GM04504 (cell line): Measurements from ENCODE around the gene TRIM63.

Source experiments
- DNase-seq: peaks from one replicate; pipeline ENCODE4 v3.0.0-alpha.2; 2012; ENCODE audit warnings: low read depth

Gene TRIM63

DNA sequence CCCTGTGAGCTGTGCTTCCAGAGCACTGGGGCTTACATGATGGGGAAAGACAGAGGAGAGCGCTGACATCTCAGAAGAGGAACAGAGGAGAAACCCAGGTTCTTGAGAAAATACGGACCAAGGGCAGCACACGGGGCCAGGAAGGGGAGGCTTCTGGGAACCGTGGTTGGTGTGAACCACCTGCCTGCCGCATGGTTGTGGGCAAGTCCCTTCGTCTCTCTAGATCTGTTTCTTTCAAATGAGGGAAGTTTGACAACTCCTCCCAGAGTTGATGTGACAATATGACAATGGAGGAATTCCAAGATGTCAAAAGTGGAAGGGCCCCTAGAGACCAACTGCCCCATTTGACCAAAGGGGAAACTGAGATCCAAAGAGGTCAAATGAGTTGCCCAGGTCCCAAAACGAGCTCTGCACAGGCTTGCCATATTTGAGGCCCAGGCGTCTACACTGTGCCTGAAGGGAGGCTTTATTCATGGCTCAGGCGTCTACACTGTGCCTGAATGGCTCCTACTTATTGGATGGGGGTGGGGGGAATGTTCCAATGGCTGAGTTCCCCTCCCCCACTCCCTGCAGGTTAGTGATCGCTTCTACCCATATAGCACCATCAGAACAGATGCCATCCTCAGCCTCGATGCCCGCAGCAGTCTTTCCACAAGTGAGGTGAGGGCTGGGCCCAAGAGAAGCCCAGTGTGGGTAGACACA, 34.6 kb downstream of the TRIM63 start:
- no peak for DNase-seq

DNA sequence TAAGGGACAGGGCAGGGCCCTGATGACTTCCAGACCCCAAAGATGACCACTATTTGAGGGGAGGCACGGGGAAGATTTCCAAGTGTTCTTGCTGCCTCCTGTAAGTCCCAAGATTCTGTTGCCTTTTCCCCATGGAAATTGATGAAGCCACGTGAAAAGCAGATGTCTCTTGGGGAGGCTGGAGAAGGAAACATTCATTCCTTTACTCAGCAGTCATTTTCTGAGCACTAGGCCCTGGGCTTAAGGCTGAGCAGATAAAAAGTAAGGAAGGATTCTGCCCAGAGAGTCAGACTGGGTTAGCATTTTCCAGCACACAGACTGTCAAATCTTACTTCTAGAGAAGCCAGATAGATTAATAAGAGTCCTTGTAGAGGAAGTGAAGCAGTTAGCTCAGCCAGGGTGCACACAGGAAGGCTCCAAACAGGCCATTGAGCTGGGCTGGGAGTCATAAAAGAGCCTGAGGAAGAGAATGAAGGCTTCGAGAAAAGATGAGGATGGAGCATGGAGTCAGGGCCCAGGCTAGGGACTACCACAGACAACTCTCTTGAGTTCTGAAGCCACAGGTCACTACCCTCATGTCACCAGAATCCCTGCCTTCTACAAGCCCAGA, 35.7 kb downstream of the TRIM63 start:
- DNase-seq: peak; percentile 63

DNA sequence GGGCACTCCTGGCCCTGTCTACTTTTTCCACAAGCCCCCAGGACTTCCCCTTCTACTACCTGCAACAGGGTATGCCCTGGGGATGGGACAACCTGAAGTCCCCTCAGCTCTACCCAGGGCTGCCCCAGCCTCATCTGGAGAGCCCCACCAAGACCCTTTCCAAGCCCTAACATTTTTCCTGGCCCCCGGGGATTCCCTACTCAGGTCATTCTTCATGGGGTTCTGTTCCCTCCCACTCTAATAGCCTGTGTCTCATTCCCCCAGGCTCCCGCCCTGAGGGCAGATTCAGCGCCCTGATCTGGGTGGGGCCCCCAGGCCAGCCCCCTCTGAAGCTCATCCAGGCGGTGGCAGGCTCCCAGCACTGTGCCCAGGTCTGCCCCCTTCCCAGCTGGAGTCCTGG, 36.2 kb downstream of the TRIM63 start:
- DNase-seq: no peak

DNA sequence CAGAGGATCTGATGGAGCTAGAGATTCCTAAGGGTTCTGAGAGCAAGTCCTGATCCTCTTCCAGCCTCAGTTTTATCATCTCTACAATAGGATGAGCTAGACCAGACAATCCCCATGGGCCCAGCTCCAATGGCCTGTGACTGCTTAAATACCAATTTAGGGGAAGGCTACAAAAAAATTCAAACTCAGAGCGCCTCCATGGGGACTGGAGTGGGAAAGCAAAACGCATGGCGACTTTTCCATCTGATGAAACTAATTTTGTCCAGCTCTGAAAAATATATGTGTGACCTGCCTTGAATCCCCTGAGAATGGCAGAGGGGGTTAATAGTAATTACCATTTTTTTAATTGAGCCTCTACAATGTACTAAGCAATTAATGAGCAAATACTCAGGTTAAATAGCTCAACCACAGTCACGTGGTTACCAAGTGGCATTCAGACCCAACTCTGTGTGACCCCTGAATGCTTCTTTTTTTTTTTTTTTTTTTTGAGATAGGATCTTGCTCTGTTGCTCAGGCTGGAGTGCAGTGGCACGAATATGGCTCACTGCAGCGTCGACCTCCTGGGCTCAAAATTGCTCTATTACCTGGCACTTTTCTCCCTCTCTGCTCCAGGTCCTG, 37.5 kb downstream of the TRIM63 start:
- DNase-seq: no peak

DNA sequence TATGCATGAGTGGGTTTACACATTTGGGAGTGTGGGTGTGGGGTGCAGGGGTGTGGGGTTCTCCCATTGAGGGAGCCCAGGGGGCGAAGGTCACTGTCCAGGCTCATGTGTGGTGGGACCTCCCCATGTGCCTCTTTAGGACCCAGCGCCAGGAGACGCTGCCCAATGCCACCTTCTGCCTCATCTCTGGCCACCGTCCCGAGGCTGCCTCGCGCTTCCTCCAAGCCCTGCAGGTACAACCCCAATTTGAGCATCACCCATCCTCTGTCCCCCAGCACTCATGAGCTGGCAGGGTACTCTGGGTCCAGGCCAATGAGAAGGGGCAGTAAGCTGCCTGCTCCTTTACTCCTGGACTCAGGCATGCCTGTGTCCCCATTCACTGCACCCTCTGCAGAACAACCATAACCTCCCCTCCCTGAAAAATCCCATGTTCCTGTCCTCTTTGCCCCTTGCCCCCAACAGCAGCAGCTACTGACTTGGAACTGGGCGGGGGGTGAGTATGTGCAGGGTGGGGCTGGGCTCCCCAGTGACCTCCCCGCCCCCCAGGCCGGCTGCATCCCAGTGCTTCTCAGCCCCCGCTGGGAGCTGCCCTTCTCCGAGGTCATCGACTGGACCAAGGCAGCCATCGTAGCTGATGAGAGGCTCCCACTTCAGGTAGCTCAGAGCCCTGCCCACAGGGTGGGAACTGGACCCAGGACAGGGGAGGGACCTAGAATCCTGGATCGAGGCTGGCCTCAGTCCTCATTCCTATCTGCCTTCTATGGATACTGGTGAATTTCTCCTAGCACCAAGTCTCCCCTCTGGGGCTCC, 38.2 kb downstream of the TRIM63 start:
- no peak for DNase-seq

DNA sequence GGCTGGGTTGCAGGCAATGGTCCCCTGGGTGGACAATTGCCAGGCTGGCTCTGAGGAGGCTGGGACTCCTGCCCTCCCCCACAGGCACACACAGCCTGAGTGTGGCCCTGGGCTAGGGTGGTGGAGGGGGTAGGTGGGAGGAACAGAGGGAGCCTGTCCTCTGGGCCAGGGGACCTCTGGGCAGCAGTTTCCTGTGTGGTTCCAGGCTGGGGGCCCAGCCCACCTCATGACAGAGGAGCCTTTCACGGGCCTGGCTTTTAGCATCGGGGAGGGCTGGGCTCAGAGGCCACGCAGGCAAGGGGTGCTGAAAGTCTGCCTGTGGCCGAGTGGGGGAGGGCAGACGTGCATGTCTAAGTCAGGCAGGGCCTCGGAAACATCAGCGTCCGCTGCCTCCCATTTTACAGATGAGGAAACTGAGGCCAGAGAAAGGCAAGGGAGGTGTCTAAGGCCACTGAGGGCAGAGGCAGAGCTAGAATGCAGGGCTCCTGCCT, 38.9 kb downstream of the TRIM63 start:
- no peak for DNase-seq

DNA sequence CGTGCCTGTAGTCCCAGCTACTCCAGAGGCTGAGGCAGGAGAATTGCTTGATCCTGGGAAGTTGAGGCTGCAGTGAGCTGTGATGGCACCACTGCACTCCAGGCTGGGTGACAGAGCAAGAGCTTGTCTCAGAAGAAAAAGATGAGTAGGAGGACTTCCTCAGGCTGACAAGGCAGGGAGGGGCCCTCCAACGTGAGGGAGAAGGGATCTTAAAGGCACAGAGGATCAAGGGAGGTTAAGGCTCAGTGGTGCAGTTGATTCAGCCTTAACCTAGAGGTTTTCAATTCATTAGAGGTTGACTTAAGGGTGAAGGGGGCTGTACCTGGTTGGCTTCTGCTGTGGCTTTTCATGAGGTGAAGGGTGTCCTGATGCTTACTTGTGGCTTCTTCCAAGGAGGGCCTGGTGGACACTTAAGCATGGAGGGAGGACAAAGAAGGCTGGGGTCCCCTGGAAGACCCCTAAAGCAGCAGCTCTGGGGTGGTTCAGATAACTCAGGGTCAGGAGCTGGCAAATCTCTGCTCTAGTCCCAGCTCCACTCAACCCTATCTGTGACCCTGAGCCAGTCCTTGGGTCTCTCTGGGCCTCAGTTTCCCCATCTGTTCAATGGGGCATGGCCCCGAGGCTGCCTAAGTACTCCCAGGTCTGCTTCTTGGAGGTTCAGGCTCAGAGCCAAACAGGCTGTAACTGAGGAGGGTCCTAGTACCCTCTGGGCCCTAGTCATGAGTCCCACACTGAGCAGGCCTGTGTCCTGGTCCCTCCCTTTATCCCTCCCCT, 39.5 kb downstream of the TRIM63 start:
- DNase-seq: no peak

DNA sequence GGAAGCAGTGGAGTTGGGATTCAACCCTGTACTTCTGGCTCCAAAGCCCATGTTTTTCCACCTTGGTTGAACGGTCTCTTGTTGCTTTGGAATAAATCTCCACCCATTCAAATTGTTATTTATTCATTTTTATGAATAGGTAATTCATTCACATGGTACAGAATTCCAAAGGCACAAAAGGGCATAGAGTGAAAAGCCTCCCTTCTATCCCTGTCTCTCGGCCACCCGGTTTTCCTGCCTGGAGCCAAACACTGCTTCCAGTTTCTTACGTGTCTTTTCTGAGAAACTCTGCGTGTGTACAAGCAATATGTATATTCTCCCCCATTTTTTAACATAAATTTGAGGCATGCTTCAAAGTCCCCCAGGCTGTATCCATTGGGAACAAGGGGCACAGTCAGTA, 41.9 kb downstream of the TRIM63 start:
- no peak for DNase-seq

DNA sequence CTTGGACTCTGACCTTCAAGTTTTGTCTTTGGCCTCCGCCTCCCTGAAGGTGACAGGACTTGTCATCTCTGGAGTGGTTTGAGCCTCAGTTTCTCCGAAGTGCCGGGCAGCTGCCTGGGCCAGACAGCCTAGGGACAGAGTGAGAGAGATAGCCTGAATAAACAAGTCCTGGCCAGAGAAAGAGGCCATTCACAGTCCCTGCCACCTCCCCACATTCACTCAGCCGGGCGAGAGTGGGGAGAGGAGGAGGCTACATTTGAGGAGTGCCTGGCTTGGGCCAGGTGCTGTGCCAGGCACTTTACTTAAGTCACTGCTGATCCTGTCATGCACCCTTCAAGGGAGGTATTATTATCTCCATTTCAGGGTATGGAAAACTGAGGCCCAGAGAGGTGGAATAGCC, 42.4 kb downstream of the TRIM63 start:
- no peak for DNase-seq

DNA sequence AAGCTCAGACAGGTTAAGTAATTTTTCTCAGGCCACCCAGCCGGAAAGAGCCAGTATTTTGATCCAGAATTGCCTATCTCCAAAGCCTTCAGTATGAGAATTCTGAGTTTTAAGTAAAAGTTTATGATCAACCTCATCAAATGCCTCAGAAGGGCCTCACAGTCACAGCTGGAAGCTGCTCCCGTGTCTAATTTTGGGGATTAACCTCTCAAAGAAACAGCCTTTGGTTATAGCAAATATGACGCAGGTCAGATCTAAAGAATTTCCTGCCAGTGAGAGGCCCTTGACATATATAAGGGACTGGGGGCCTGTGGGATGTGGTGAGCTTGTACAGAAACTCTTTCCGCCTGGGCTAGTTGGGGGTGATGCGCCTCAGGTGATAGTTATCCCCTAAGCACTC, 43.6 kb downstream of the TRIM63 start:
- no peak for DNase-seq

DNA sequence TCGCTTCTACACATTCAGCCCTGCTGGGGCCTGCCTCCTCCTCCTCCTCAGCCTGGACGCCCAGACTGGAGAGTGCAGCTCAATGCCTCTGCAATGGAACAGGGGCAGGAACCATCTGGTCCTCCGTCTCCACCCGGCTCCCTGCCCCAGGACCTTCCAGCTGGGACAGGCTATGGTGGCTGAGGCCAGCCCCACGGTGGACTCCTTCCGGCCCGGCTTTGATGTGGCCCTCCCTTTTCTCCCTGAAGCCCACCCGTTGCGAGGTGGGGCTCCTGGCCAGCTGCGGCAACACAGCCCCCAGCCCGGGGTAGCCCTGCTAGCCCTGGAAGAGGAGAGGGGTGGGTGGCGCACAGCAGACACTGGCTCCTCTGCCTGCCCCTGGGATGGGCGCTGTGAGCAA, 44.4 kb downstream of the TRIM63 start:
- DNase-seq: no peak

DNA sequence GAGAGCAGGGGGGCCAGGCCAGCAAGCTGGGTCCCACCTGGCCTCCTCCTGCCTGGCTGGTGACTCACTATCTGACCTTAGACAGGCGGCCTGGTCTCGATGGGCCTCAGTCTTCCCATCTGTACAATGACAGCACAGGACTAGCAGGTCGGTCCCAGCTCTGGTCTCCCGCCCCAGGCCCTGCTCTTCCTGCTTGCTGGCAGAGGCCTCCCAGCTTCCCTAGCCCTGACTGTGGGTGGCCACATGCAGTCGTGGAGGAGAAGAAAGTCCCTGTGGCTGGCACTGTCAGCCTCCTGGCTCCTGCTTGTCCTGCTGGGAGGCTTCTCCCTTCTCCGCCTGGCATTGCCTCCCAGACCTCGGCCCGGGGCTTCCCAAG, 45.0 kb downstream of the TRIM63 start:
- no peak for DNase-seq

DNA sequence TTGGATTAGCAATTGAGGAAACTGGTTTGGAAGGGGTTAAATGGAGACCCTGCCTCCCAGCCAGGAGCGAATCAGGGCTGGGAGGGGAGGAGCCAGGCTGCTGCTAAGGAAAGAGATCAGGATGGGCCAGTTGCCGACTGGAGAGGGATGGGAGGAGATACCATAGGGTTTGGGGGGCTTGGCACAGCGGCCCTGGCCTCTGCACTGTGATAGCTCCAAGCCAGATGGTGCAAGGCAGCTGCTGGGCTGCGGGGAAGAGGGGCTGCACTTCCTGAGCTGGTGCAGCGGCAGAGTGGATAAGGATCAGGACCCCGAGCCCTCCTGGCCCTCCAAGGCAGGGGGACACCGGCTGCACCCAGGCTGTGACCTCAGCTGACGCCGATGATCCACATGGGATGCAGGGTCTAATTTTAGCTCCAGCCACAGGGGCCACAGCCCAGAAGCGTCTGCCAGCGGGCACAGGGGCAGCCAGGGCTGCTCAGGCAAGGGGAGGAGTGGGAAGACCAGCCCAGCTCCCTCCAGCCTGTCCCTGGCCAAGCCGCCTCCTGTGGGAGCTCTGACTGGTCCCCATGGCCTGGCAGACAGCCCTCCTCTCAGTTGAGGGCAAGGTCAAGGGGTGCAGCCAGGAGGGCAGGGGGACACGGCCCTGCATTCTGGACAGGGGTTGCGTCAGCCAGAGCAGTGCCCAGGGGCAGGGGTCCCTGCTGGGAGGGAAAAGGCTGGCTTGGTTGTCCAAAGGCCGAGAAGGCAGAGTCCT, 45.6 kb downstream of the TRIM63 start, which contains the start of gene EXTL1:
Gene EXTL1 (plus strand): TSS at position 129 of the 757 bp plus-strand sequence. CDS start 872 bp downstream, outside the sequence.
- no peak for DNase-seq

DNA sequence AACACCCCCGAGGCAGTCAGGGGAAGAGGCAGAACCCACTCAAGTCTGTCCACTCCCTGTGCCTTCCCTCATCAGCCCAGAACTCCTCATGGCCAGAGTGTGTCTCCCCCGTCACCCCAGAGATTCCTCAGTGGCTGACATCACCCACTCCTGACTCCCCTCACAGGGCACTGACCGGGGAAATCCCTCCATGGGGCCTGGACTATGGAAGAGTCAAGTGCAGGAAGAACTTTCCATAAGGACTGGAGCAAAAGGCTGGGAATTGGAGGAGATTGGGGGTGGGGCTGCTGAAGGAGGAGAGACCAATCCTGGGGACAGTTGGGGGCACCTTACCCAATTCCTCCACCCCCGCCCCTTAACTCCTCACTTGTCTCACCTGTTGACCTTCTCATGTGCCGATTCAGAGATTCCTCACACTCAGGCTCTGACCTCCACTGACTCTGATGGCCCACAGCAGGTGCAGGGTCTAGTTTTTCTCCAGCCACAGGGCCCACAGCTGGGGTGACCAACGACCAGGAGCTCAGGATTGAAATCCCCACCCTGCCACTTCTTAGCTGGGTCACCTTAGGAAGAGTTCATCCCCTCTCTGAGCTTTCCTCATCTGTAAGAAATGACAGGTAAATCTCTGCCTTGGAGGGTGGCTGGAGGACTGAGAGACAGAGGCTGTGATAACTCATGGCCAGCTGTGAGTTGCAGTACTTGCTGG, 46.3 kb downstream of the TRIM63 start:
- DNase-seq: no peak

DNA sequence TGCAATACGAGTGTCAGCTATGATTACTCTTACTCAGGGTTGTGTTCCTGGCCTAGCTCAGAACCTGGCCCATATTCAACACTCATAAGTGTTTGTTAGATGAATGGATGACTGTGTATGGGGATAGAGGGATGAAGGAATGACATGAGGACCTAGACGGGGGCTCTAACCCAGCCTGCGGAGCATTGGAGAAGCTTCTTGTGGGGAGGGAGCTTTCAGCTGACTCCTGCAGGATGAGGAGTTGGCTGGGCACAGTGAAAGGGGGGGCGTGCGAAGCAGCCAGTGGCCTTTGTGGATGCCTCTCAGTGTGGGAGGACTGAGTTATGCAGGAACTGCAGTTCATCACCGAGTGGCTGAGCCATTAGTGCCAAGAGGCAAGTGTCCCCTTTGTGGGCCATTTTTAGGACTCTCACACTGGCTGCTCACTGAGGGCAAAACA, 47.1 kb downstream of the TRIM63 start:
- DNase-seq: no peak

DNA sequence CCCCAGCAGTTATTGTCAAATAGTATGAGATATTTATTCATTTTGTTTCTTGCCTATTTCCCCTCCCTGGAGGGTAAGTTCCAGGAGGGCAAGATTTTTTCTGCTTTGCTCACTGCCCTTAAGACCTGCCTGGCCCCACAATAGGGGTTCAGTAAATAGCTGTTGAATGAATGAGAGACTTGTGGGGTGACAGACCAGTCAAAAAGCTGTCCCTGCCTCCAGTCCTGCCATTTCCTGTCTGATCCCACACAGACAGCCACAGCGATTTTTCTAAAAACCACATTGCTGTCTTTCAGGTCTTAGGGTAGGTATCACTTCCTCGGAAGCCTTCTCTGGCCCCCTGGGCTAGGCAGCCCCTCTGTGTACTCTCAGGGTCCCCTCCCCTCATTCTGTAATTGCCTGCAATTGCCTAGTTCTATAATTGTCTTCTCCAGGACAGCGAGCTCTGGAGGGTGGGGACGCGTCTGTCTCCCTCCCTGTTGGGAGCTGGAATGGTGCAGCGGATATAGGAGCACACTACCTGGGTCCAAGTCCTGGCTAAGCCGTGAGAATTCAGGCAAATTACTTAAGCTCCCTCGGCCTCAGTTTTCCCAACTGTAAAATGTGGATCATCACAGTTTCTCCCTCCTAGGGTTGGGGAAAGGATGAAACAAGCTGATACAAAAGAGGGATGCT, 47.7 kb downstream of the TRIM63 start:
- DNase-seq: no peak

DNA sequence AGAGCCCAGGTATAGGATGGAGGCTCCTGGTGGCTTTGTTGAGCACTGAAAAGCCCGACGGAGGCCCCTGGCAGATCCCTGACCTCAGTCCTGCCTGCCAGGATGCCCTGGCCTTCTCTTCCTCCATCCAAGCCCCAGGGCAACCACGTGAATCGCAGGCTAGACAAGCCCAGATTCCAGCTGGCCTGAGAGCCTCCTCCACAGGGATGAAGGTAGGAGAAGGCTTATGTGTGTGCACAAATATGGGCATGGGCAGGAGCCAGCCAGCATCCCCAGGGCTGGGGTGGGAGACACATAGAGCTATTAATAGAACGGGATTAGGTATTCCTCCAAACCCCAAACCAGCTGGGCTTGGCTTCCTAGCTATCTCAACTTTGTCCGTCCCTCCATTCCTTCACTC, 49.8 kb downstream of the TRIM63 start:
- no peak for DNase-seq

DNA sequence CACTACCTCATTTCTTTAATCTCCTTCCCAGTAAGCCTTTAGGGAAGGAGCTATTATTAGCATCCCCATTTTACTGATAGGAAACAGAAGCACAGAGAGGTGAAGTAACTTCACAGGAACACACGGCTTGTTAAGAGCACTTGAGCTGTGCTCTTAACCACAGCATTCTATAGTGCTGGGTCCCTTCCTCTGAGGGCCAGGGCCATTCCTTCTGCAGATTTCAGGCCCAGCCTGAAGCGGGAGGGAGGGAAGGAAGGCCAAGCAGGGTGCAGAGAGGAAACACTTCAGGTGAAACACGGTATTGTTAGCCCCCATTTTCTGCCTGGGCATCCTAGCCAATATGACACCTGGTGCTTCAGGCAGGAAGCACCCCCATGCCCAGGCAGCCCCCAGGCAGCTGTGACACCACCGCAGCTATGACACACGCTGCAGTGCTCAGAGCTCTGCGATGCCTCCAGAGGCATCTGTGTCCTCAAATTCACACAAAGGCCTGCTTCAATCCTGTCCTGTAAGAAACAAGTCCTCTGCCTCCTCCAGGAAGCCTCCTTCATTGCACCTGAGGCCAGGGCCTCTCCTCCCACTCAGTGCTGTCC, 50.4 kb downstream of the TRIM63 start:
- no peak for DNase-seq

DNA sequence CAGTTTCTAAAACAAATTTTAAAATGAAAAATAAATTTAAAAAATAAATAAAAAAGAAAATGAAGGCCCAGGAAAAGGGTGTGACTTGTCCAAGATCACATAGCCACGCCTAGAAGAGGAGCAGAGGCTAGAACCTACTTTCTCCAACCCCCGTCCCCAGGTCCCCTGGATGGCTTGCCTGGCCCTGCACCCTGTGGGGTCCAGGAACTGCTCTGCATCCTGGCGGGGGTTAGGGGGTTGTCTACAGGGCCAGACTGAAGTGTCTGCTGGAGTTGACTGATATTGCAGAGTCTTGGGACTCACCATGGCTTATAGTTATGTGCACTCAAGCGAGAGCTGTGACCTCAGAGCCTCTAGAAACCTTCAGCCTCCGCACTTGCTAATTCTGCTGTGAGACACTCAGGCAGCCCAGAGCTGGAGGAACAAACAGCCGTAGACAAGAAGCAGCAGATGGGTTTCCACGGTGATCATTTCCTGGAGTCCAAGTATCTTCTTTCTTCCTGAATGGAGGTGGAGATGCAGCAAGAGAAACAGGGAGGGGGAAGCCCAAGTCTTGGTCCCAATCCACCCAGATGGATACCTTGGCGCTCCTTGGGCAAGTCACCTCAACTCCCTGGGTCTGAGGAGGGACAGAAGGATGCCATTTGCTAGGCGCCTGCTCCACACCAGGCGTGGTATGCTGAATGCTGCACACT, 51.0 kb downstream of the TRIM63 start:
- no peak for DNase-seq
